ENCODE results near the gene AOC1.

DNA sequence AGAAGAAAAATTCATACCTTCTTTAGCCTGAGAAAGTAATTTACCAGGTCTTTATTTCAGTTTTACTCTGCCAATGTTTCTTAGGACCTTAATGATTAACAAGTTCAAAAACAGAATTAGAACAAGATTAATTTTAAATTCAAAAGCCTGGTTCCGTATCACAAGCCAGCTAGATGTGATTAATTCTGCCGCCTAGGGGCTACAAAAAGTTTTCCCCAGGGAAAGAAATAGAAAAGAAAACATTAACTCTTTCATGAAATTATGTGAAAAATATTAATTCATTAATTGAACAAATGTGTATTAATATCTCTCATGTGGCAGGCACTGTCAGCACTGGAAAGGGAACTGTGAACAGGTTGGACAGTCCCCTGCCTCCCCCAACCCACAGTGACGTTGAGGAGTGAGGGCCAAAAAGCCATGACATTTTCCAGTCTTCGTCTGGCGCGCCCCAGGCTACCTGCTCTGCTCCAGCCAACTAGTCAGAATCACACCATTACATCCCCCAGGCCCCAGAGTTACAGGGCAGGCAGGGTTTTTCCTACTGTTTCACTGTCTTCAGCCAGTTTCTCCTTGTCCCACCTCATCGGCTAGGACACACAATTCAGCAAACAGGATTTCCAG, 31.6 kb upstream of the AOC1 start:
- TF ChIP-seq YY1 (IDR thresholded peaks at IDR 0.05; ENCODE audit: insufficient read depth, insufficient read length) (no peak), ZNF274 (IDR thresholded peaks at IDR 0.05; ENCODE audit: low read depth, low read length) (no peak), SUZ12 (IDR thresholded peaks at IDR 0.05; ENCODE audit: extremely low read depth, insufficient read depth, insufficient read length) (no peak)

All from NT2/D1 (cell line).